K562 (cell line): ENCODE measurements around the gene MRFAP1. TPM values are rescaled to one million over a fixed set of nuclear protein-coding genes. Genes with fewer than 3 reads are reported as not detected.

ENCODE experiments used
- LEF1 ChIP-seq: fragments of 450-650 bp; IDR thresholded peaks from 2 replicates; pipeline ENCODE4 v1.6.1; 2016; ENCODE audit warnings: mild to moderate bottlenecking
- ZNF318 ChIP-seq, 2 experiments: fragments of 450-650 bp; IDR thresholded peaks; 2 replicates each; pipeline ENCODE4 v1.6.1; 2016; ENCODE audit warnings: mild to moderate bottlenecking in 2 of 2, borderline replicate concordance in 1 of 2, low read depth in 1 of 2, moderate library complexity in 1 of 2
- polyA plus RNA-seq, 8 experiments: library from polyadenylated mRNA; depleted of rRNA in 4 of 8; stranded (reverse) in 5 of 8; unstranded in 3 of 8; fragments of >200 nt; fragmentation: Nextera tagmentation in 2 of 8; fragmentation: Illumina TruSeq in 1 of 8; extraction: Ambion mirVana in 2 of 8; extraction: Trizol in 1 of 8; gene quantifications; 2 replicates each; pipeline versions ENCODE4 v1.2.1 to v1.2.3, GENCODE V29; 2011 to 2014; ENCODE audit warnings: inconsistent platforms in 1 of 8, missing spikeins in 1 of 8
- total RNA-seq, 7 experiments: library from RNA; depleted of rRNA in 6 of 7; stranded (reverse); fragments of >200 nt in 6 of 7; fragmentation: Illumina TruSeq in 2 of 7; extraction: Trizol in 2 of 7; gene quantifications; 2 replicates each; pipeline versions ENCODE4 v1.2.1 to v1.2.3, GENCODE V29; 2011 to 2021; ENCODE audit warnings: low replicate concordance in 1 of 7
- TF ChIP-seq, protein P1 (sequence below): fragments of 450-650 bp; IDR thresholded peaks from 2 replicates; pipeline ENCODE4 v1.6.1; 2017; ENCODE audit warnings: antibody characterized with exemption

Gene MRFAP1
- total and polyA plus RNA-seq, 9 of the 15 experiments (the other 6 are each of a cell fraction or from before 2014, with no cell fraction given), result 46.0 to 270 (median 151) TPM

DNA sequence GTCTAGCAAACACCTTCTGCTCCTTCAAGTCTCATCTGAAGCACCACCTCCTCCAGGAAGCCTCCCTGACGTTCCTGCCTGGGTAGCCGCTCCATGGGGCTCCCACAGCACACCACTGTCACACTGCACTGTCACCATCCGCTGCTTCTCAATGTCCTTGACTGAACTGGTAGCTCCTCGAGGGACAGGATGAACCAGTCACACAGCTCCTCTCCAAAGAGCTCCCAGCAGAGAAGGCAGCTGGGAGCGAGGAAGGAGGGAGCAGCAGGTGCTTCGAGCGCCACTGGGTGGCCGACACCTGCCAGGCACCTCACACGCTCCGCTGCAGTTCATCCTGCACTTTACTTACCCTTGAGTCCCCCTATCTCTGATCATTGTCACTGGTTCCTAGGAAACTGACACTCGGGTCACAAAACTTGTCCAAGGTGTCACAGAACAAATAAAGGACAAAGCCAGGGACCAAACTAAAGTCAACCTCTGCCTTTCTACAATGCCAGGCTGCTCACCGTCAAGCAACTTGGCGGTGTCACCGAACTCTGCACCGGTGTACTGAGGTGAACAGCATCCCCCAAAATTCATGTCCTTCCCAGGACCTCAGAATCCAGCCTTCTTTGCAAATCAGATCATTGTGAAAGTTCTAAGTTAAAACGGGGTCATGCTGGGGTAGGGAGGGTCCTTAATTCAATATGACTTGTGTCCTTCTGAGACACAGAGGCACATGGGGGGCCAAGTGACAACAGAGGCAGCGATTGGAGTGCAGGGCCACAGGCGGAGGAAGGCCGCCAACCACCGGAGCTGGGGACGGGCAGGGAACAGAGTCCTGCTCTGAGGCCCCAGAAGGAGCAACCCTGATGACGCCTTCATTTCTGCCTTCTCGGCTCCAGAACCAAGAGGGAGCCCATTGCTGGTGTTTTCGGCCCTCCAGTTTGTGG is 47.7 kb downstream of the MRFAP1 start (continued):
- TF ChIP-seq, protein P1, sequence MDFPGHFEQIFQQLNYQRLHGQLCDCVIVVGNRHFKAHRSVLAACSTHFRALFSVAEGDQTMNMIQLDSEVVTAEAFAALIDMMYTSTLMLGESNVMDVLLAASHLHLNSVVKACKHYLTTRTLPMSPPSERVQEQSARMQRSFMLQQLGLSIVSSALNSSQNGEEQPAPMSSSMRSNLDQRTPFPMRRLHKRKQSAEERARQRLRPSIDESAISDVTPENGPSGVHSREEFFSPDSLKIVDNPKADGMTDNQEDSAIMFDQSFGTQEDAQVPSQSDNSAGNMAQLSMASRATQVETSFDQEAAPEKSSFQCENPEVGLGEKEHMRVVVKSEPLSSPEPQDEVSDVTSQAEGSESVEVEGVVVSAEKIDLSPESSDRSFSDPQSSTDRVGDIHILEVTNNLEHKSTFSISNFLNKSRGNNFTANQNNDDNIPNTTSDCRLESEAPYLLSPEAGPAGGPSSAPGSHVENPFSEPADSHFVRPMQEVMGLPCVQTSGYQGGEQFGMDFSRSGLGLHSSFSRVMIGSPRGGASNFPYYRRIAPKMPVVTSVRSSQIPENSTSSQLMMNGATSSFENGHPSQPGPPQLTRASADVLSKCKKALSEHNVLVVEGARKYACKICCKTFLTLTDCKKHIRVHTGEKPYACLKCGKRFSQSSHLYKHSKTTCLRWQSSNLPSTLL, result no peak
- no peak for TF ChIP-seq LEF1
- TF ChIP-seq ZNF318 (IDR thresholded peaks at IDR 0.05; ENCODE audit: borderline replicate concordance in 1 of 2, low read depth in 1 of 2), result no peak
- TF ChIP-seq, all 486 proteins: peak for 8
